ENCODE results near the gene E2F3.

Gene E2F3

GRCh38 chr6:20401205-20402091 is at the start of gene E2F3:
E2F3 (plus strand) TSS chr6:20401879; CDS start chr6:20402233, 354 bp downstream.
- peak; percentile 95 for DNase-seq

- no peak for DNase-seq
Observed at GRCh38 chr6:20352346-20352745, 49.3 kb upstream of the E2F3 start.

GRCh38 chr6:20353134-20353533 is 48.5 kb upstream of the E2F3 start:
- no peak for DNase-seq

- no peak for DNase-seq
Observed at GRCh38 chr6:20354366-20354765, 47.3 kb upstream of the E2F3 start.

GRCh38 chr6:20360471-20361119 is 41.1 kb upstream of the E2F3 start:
- DNase-seq: no peak

GRCh38 chr6:20362623-20363022 is 39.1 kb upstream of the E2F3 start:
- DNase-seq: no peak

- no peak for DNase-seq
Observed at GRCh38 chr6:20364327-20364726, 37.4 kb upstream of the E2F3 start.

- no peak for DNase-seq
Observed at GRCh38 chr6:20365456-20365855, 36.2 kb upstream of the E2F3 start.

- peak; percentile 44 for DNase-seq
Observed at GRCh38 chr6:20366082-20366830, 35.4 kb upstream of the E2F3 start.

GRCh38 chr6:20367743-20368485 is 33.8 kb upstream of the E2F3 start:
- DNase-seq: no peak

- no peak for DNase-seq
Observed at GRCh38 chr6:20370393-20370792, 31.3 kb upstream of the E2F3 start.

- DNase-seq: no peak
Observed at GRCh38 chr6:20370801-20371200, 30.9 kb upstream of the E2F3 start.

GRCh38 chr6:20375436-20375835 is 26.2 kb upstream of the E2F3 start:
- no peak for DNase-seq

- DNase-seq: no peak
Observed at GRCh38 chr6:20377623-20378265, 23.9 kb upstream of the E2F3 start.

- no peak for DNase-seq
Observed at GRCh38 chr6:20379231-20379630, 22.4 kb upstream of the E2F3 start.

- no peak for DNase-seq
Observed at GRCh38 chr6:20386218-20386617, 15.5 kb upstream of the E2F3 start.

- no peak for DNase-seq
Observed at GRCh38 chr6:20389066-20389465, 12.6 kb upstream of the E2F3 start.

GRCh38 chr6:20393297-20393696 is 8.4 kb upstream of the E2F3 start:
- DNase-seq: no peak

- no peak for DNase-seq
Observed at GRCh38 chr6:20399518-20399917, 2.2 kb upstream of the E2F3 start.

- no peak for DNase-seq
Observed at GRCh38 chr6:20400456-20401204, 1.0 kb upstream of the E2F3 start.

GRCh38 chr6:20402092-20402341 is 338 bp downstream of the E2F3 start:
- no peak for DNase-seq
